Activated CD4-positive, CD25-positive, alpha-beta regulatory T cell treated with anti-CD3 and anti-CD28 coated beads, Interleukin-2, amount 50 U/mL, for 16 hours (primary cell): ENCODE results near the gene NGEF.
"Not testable (repeated sequence)": the region's sequence is repeated elsewhere in the genome, so short reads cannot be mapped to it uniquely, and the experiment has no call there.

Source experiments
- DNase-seq: peaks from one replicate; pipeline ENCODE4 v3.0.0-alpha.2; 2020; ENCODE audit warnings: low read depth, low spot score

The NGEF gene

GRCh38 chr2:233013027-233013461 is at the start of gene NGEF:
TSS of gene NGEF (minus strand) at chr2:233013256. CDS start at chr2:232974890, 38,366 bp downstream.
- DNase-seq, result no peak

GRCh38 chr2:233062451-233062850 is 49.4 kb upstream of the NGEF start:
- DNase-seq, result no peak

- no peak for DNase-seq
Measured at GRCh38 chr2:233061591-233062450, 48.8 kb upstream of the NGEF start.

- no peak for DNase-seq
Measured at GRCh38 chr2:233060980-233061590, 48.0 kb upstream of the NGEF start.

GRCh38 chr2:233060501-233060979 is 47.5 kb upstream of the NGEF start:
- DNase-seq, result no peak

- peak; percentile 59 for DNase-seq
Measured at GRCh38 chr2:233059797-233060500, 46.9 kb upstream of the NGEF start, which contains the start of gene INPP5D. TSS of gene INPP5D (plus strand) at chr2:233060342. CDS start at chr2:233060479, 137 bp downstream.

- DNase-seq, result no peak
Measured at GRCh38 chr2:233059547-233059796, 46.4 kb upstream of the NGEF start.

GRCh38 chr2:233058717-233059546 is 45.9 kb upstream of the NGEF start:
- no peak for DNase-seq

GRCh38 chr2:233056961-233057605 is 44.0 kb upstream of the NGEF start:
- DNase-seq, result no peak

- DNase-seq, result no peak
Measured at GRCh38 chr2:233055362-233055761, 42.3 kb upstream of the NGEF start.

- peak; percentile 44 for DNase-seq
Measured at GRCh38 chr2:233053928-233054784, 41.1 kb upstream of the NGEF start.

GRCh38 chr2:233052517-233052916 is 39.5 kb upstream of the NGEF start:
- not testable (repeated sequence) for DNase-seq

GRCh38 chr2:233051241-233052149 is 38.4 kb upstream of the NGEF start:
- no peak for DNase-seq

- no peak for DNase-seq
Measured at GRCh38 chr2:233049194-233049761, 36.2 kb upstream of the NGEF start.

- no peak for DNase-seq
Measured at GRCh38 chr2:233048569-233049193, 35.6 kb upstream of the NGEF start.

GRCh38 chr2:233047667-233048066 is 34.6 kb upstream of the NGEF start:
- no peak for DNase-seq

- DNase-seq, result no peak
Measured at GRCh38 chr2:233047206-233047605, 34.1 kb upstream of the NGEF start.

- no peak for DNase-seq
Measured at GRCh38 chr2:233044974-233045605, 32.0 kb upstream of the NGEF start.
